GM18526 (cell line): ENCODE data around the gene IMPDH1.

Experiments
- POLR2A ChIP-seq: IDR thresholded peaks from 3 replicates; pipeline ENCODE4 v1.6.1; 2011; ENCODE audit not compliant: insufficient read length; ENCODE audit errors: extremely low read depth

IMPDH1 gene

GRCh38 chr7:128419257-128419656 lies 9.5 kb upstream of the IMPDH1 start:
- TF ChIP-seq POLR2A, result no peak

GRCh38 chr7:128417071-128417470 lies 7.3 kb upstream of the IMPDH1 start:
- TF ChIP-seq POLR2A, result no peak

DNA sequence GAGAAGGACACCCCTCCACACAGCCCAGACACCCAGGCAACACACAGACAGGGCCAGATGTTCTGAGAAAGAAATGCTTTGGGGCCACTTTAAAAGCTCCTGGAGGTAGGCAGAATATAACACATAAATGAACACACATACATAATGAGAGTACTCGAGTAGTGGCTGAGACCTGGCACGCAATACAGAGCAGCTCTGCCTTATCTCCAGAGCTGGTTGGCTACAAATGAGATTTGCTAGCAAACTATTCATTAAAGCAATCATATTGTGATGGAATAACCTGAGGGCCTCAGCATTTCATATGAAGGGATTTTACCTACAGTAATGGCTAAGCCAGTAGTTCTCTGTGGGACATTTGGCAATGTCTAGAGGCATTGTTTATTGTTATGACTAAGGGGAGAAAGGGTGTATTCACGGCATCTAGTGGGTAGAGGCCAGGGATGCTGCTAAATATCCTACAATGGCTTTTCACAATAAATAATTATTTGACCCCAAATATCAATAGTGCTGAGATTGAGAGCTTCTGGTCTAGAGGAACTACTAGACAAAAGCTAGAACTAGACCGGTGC lies 5.5 kb upstream of the IMPDH1 start:
- TF ChIP-seq POLR2A, result no peak

GRCh38 chr7:128410451-128410753 lies 620 bp upstream of the IMPDH1 start:
- TF ChIP-seq POLR2A, result no peak

DNA sequence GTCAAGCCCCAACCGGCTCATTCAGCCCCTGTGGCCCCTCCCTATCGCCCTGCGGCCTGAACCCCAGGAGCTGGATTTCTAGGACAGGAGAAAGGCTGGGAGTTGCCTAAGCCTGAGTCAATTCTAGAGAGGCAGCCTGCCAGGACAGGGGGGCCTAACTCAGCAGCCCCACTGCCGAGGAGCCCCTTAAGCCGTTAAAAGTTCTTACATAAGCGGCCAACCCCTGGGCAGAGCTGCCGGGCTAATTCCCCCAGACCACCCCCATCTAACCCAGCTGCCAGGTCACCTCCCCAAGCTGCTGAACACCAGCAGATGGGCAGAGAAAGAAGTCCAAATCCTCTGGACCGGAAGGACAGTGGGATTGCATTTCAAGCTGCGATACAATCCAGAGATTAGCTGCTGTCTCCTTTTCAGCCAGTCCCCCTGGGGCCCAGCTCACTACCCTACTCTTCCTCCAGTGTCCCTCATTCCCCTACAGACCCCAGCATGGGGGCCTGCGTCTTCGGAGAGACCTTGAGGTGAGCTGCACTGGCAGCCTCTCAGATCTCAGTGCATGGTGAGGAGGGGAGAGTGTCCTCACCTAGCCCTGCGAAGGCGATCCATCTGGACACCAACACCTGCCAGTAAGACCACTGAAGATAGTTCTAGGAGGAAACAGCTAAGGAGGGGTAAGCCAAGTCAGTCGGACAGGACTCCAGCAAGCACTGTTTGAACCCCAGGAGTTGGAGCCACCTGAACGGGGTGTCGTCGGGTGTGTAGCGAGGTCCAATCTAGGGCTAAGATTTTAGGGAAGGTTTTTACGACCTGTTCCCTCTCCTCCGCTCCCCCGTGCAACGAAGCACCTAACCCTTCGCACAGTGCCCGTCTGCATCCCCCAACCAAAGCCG lies 830 bp downstream of the IMPDH1 start:
- no peak for TF ChIP-seq POLR2A

DNA sequence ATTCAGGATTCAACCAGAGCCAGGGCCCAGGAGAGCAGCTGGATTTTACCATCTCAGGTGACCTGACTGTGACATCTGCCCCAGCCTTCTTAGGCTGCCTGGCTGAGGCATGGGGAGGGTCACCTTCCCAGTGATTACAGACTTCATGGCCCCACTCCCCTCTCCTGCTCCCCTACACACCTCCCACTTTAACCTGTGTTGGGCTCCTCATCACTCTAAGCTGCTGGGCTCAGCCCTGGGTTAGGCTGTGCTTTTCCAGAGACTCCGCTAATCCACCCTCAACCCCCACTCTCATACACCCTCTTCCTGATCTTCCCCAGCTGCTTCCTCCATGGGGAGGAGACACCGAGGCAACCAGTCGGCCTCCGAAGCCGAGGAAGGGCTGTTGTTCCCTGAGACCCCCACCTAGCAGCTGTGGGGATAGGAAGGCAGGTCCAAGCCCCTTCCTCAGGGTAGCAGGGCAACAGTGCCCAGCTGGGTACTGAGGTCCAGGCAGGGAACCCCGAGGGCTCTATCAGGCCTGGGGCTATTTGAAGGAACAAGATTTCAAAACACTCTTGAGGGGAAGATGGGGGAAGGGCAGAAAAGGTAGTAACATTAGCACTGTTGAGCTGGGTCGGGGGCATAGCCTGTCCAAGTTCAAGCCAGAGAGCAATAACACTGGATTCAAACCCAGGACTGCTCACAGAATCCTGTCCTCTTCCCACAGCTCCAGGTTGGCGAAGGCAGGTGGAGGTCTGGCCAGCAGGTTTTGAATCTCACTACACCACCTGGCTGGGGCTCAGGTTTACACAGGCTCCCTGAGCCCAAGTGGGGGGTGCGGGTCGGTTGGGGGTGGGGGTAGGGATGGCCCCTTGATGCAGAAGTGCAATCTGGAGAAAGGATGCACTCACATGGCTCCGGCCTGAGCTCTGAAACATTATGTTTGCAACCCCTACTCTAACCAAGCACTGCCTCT lies 1.8 kb downstream of the IMPDH1 start:
- TF ChIP-seq POLR2A, result no peak

- TF ChIP-seq POLR2A, result no peak
Measured at GRCh38 chr7:128407233-128407589, 2.6 kb downstream of the IMPDH1 start.

- no peak for TF ChIP-seq POLR2A
Measured at GRCh38 chr7:128406314-128407232, 3.2 kb downstream of the IMPDH1 start.

DNA sequence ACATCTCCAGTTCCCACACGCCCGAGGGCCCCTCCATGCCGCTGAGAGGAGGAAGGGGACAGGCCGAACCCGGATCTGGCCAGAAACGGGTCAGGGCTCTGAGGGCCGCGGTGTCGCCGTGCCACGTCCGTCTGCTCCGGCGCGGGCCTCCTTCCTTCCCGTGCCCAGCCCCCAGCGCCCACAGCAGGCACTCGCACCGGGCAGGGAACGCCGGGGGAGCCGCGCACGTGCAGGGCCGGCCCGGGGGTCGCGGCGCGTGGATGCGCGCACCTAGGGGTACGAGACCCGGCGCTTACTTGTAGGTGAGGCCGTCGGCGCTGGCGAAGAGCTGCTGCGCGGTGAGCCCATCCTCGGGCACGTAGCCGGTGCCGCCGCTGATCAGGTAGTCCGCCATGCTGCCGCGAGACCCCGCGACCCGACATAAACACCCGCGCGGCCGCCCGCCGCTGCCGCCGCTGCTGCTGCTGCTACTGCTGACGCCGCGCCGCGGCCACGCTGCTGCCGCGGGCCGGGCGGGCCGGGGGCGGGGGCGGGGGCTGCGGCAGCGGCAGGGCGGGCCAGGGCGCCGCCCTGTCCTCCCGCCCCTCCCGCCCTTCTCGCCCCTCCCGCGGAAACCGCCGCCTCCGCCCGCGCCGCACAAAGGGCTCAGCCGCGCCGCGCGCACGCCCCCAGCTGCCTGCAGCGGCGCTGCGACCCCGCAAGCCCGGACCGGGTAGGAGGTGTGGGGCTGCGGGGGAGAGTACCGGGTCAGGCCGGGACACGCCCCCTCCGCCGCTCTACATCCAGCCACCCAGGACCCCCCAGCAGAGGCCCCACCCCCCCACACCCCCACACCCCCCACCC lies 4.1 kb downstream of the IMPDH1 start:
- TF ChIP-seq POLR2A, result peak; percentile 51

DNA sequence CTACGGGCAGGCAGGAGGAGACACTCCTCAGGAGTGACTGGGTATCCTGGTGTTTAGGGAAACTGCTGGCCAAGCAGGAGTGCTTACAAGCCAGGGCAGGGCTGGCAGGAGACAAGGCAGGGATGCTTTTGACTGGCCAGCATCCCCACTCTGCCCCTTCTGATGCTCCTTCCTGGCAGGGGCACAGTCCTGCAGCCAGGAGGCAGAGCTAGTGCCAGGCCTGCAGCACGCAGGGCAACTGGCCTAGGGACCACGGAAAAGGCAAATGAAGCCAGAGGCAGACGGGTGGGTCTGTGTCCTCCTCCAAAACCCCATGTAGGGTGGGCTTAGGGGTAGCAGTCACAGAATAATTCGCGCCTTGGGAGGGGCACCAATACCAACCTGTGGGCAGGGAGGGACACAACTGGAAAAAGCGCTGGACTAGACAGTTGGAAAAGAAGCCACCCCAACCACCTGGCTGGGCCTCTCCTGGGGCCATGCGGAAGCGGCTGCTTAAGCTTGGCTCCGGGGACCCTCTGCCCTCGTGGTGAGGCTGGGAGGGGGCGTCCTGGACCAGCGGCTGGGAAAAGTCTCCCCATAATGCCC lies 4.8 kb downstream of the IMPDH1 start:
- TF ChIP-seq POLR2A, result no peak

DNA sequence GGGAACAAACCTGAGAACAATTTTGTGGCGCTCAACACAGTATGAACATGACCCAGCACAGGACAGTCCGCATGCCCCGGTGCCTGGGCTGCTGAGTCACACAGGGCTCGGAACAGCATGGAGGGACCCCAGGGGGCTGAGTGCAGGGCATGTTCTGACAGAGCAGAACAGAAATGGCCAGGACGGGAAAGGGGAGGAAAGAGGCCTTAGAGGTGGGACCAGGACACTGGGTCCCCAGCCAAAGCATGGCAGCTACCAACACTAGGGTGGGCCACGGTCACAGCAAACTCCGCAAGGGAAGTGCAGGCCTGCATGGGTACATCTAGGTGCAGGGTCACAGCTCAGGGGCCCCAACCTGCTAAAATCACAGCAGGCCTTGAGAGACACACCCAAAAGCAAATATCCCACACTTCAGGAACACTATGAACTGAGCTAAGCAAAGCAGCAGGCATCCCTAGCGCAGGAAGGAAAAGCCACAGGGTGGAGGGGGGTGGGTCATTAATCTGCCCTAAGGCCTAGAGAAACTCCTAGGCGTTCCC lies 5.6 kb downstream of the IMPDH1 start:
- no peak for TF ChIP-seq POLR2A

- TF ChIP-seq POLR2A, result no peak
Measured at GRCh38 chr7:128403676-128404075, 6.1 kb downstream of the IMPDH1 start.

GRCh38 chr7:128402356-128402755 lies 7.4 kb downstream of the IMPDH1 start:
- no peak for TF ChIP-seq POLR2A

GRCh38 chr7:128400566-128400965 lies 9.2 kb downstream of the IMPDH1 start:
- TF ChIP-seq POLR2A, result no peak

- TF ChIP-seq POLR2A, result no peak
Measured at GRCh38 chr7:128399991-128400390, 9.8 kb downstream of the IMPDH1 start.
